ENCODE data around the gene HORMAD2. TPM values are rescaled to one million over a fixed set of nuclear protein-coding genes. Genes with fewer than 3 reads are reported as not detected.

Gene HORMAD2
- total RNA-seq, 1 experiment from 2014 or later = not detected

- Mint-ChIP-seq H3K9me3 (ENCODE audit: low read depth, unreplicated experiment) (no peaks in the 10 kb centered on the region), H3K4me3 (ENCODE audit: low read depth, unreplicated experiment) (no peak overlapping the region), H3K27ac (ENCODE audit: unreplicated experiment) (peak overlapping the region; percentile 45), H3K27me3 (ENCODE audit: unreplicated experiment) (no peaks in the 10 kb centered on the region), H3K4me1 (ENCODE audit: low read depth, unreplicated experiment) (peaks cover 50% of the 10 kb centered on the region), H3K36me3 (ENCODE audit: insufficient read depth, unreplicated experiment) (no peaks in the 10 kb centered on the region)
- intact Hi-C loops (cut with micrococcal nuclease; ENCODE audit: unreplicated experiment) = no loop called here
- no TSS peak for BruUV-seq (replicated peaks)
- no peak for DNase-seq
- CTCF ChIA-PET = no interaction called here
- TF ChIP-seq CTCF (IDR thresholded peaks at IDR 0.05; ENCODE audit: unreplicated experiment) = no peak
These were observed 33.2 kb downstream of the HORMAD2 start for GRCh38 chr22:30113494-30113893.

- no peak for DNase-seq
- H3K9me3 Mint-ChIP-seq (ENCODE audit: low read depth, unreplicated experiment) = no peaks in the 10 kb centered on the region
- BruUV-seq (replicated peaks) = no TSS peak
- CTCF ChIA-PET = no interaction called here
- H3K4me1 Mint-ChIP-seq (ENCODE audit: low read depth, unreplicated experiment) = peaks cover 43% of the 10 kb centered on the region
- H3K4me3 Mint-ChIP-seq (ENCODE audit: low read depth, unreplicated experiment) = no peak overlapping the region
- no peaks in the 10 kb centered on the region for H3K27me3 Mint-ChIP-seq (ENCODE audit: unreplicated experiment)
- no peaks in the 10 kb centered on the region for H3K36me3 Mint-ChIP-seq (ENCODE audit: insufficient read depth, unreplicated experiment)
- TF ChIP-seq CTCF (IDR thresholded peaks at IDR 0.05; ENCODE audit: unreplicated experiment) = no peak
- intact Hi-C loops (cut with micrococcal nuclease; ENCODE audit: unreplicated experiment) = no loop called here
- peak overlapping the region; percentile 45 for H3K27ac Mint-ChIP-seq (ENCODE audit: unreplicated experiment)
These were observed 34.1 kb downstream of the HORMAD2 start for GRCh38 chr22:30114361-30114760.

- no peaks in the 10 kb centered on the region for H3K9me3 Mint-ChIP-seq (ENCODE audit: low read depth, unreplicated experiment)
- H3K4me1 Mint-ChIP-seq (ENCODE audit: low read depth, unreplicated experiment) = peaks cover 43% of the 10 kb centered on the region
- intact Hi-C loops (cut with micrococcal nuclease; ENCODE audit: unreplicated experiment) = no loop called here
- no peak overlapping the region for H3K4me3 Mint-ChIP-seq (ENCODE audit: low read depth, unreplicated experiment)
- no peak for TF ChIP-seq CTCF (IDR thresholded peaks at IDR 0.05; ENCODE audit: unreplicated experiment)
- BruUV-seq (replicated peaks) = no TSS peak
- no peak for DNase-seq
- H3K36me3 Mint-ChIP-seq (ENCODE audit: insufficient read depth, unreplicated experiment) = no peaks in the 10 kb centered on the region
- H3K27me3 Mint-ChIP-seq (ENCODE audit: unreplicated experiment) = no peaks in the 10 kb centered on the region
- H3K27ac Mint-ChIP-seq (ENCODE audit: unreplicated experiment) = peak overlapping the region; percentile 48
- CTCF ChIA-PET = interaction anchor here (0.6 kb wide), 1 partner anchor 343 kb away, joined by 5 read pairs; no protein-coding TSS in a partner anchor
These were observed 35.4 kb downstream of the HORMAD2 start for GRCh38 chr22:30115705-30116104.

- CTCF ChIA-PET = interaction anchor here (0.6 kb wide), 1 partner anchor 343 kb away, joined by 5 read pairs; no protein-coding TSS in a partner anchor
- no peak for TF ChIP-seq CTCF (IDR thresholded peaks at IDR 0.05; ENCODE audit: unreplicated experiment)
These were observed 36.3 kb downstream of the HORMAD2 start for GRCh38 chr22:30116362-30117117.

More at GRCh38 chr22:30116362-30117117, 36.3 kb downstream of the HORMAD2 start:
- intact Hi-C loops (cut with micrococcal nuclease; ENCODE audit: unreplicated experiment) = no loop called here
- DNase-seq = no peak
- H3K27me3 Mint-ChIP-seq (ENCODE audit: unreplicated experiment) = no peaks in the 10 kb centered on the region
- no peaks in the 10 kb centered on the region for H3K9me3 Mint-ChIP-seq (ENCODE audit: low read depth, unreplicated experiment)
- BruUV-seq (replicated peaks) = no TSS peak
- no peaks in the 10 kb centered on the region for H3K36me3 Mint-ChIP-seq (ENCODE audit: insufficient read depth, unreplicated experiment)
- peak overlapping the region; percentile 48 for H3K27ac Mint-ChIP-seq (ENCODE audit: unreplicated experiment)
- H3K4me3 Mint-ChIP-seq (ENCODE audit: low read depth, unreplicated experiment) = no peak overlapping the region
- H3K4me1 Mint-ChIP-seq (ENCODE audit: low read depth, unreplicated experiment) = peaks cover 43% of the 10 kb centered on the region

Data from Calu3 (cell line).